CD4-positive, CD25-positive, alpha-beta regulatory T cell (primary cell): ENCODE data around the gene SEMA4C. TPM values are rescaled to one million over a fixed set of nuclear protein-coding genes. Genes with fewer than 3 reads are reported as not detected.

Experiments used
- ATAC-seq, 2 donors: fragments of 150-1000 bp; cut with Tn5 transposase; one replicate each; pipeline ENCODE4 v1.10.0; 2021; ENCODE audit warnings: low read depth in 2 of 2, moderate number of reproducible peaks in 2 of 2, moderate library complexity in 1 of 2
- DNase-seq, 3 donors: peaks; one replicate each; pipeline versions ENCODE4 v3.0.0 to v3.0.0-alpha.2; 2012 to 2022; ENCODE audit warnings: mixed read lengths in 1 of 3
- H3K27ac ChIP-seq: one replicate; pipeline ENCODE4 v1.7.0; 2013; ENCODE audit warnings: mild to moderate bottlenecking, low read length; ENCODE audit not compliant: insufficient read depth, poor library complexity, severe bottlenecking
- H3K27me3 ChIP-seq: one replicate; pipeline ENCODE4 v1.7.0; 2013; ENCODE audit warnings: low read length; ENCODE audit not compliant: control insufficient read depth, insufficient read depth
- H3K36me3 ChIP-seq: one replicate; pipeline ENCODE4 v1.7.0; 2013; ENCODE audit warnings: mild to moderate bottlenecking, low read length, moderate library complexity; ENCODE audit not compliant: control insufficient read depth, insufficient read depth
- H3K4me1 ChIP-seq: 2 replicates; pipeline ENCODE4 v1.7.0; 2013; ENCODE audit warnings: mild to moderate bottlenecking, low read length; ENCODE audit not compliant: insufficient read depth, control insufficient read depth, poor library complexity, severe bottlenecking
- H3K4me3 ChIP-seq: one replicate; pipeline ENCODE4 v1.7.0; 2013; ENCODE audit warnings: low read depth, mild to moderate bottlenecking, low read length, moderate library complexity
- H3K9me3 ChIP-seq, 2 experiments: 1 replicate in 1 of 2; 2 replicates in 1 of 2; pipeline ENCODE4 v1.7.0; 2013; ENCODE audit warnings: low read length in 2 of 2, mild to moderate bottlenecking in 1 of 2, moderate library complexity in 1 of 2; ENCODE audit not compliant: control insufficient read depth in 2 of 2
- H3K27ac Mint-ChIP-seq, 3 donors: one replicate each; pipeline ENCODE4 v1.8.0; 2020 to 2022; ENCODE audit warnings: mild to moderate bottlenecking in 3 of 3, mixed read lengths in 3 of 3, moderate library complexity in 2 of 3
- H3K27me3 Mint-ChIP-seq: one replicate; pipeline ENCODE4 v1.8.0; 2022; ENCODE audit warnings: mild to moderate bottlenecking, mixed read lengths
- H3K36me3 Mint-ChIP-seq: one replicate; pipeline ENCODE4 v1.8.0; 2020; ENCODE audit warnings: mixed read lengths
- H3K4me1 Mint-ChIP-seq, 4 donors: one replicate each; pipeline ENCODE4 v1.8.0; 2020 to 2022; ENCODE audit warnings: mixed read lengths in 4 of 4, mild to moderate bottlenecking in 1 of 4
- H3K4me3 Mint-ChIP-seq, 4 donors: one replicate each; pipeline ENCODE4 v1.8.0; 2020 to 2022; ENCODE audit warnings: mild to moderate bottlenecking in 4 of 4, mixed read lengths in 4 of 4, moderate library complexity in 3 of 4
- H3K9me3 Mint-ChIP-seq, 7 donors: one replicate each; pipeline ENCODE4 v1.8.0; 2020 to 2022; ENCODE audit warnings: mixed read lengths in 7 of 7, mild to moderate bottlenecking in 3 of 7, moderate library complexity in 2 of 7
- polyA plus RNA-seq, 4 donors: library from polyadenylated mRNA; unstranded; fragments of 300-500 nt; fragmentation: Illumina TruSeq; gene quantifications; one replicate each; pipeline ENCODE4 v1.2.3, GENCODE V29; 2021
- total RNA-seq: library from RNA; stranded (reverse); gene quantifications from one replicate; pipeline ENCODE4 v1.2.3, GENCODE V29; 2022

The SEMA4C gene
- total and polyA plus RNA-seq, 5 donors from 2014 or later = 1.3 to 23.3 (median 2.7) TPM

DNA sequence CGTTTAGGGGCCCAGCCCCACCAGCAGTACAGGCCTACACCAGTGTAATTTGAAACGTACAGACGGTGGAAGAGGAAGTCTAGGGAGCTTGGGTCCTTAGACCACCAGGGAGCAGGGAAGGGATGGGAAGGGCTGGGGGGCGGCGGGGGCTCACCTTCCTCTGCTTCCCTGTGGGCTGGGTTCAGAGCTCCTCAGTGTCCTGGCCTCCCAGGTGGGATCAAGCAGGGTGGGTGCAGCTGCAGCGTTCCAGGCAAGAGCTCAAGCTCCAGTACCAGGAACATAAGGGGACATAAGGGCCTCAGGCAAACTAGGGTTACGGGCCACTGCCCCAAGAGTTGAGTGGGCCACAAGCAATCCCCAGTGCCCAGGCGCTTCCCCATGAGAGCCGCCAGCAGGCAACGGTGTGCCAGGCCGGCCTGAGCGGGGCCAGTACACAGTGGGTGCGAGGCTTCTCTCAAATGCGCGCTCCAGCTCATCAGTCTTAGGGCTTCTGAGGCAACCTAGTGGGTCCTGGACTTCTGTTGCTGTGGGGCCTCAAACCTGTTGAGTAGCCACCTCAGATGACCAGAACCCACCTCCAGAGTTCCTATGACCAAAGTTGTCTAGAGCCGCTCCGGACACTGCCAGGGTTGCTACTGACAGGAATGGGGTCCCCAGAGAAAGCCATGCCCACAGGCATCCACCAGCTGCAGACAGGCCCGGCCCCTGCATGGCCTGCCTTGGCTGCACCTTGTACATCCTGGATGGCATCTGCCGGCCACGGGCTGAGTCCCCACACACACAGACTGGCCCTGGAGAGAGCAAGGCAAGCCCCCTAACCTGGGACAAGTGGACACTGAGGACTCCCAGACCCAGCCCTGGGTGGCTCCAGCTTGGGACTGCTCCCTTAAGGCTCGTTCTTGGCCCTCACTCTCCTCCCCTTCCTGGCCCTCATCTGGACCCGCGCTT, 31.3 kb downstream of the SEMA4C start:
- Mint-ChIP-seq H3K27ac (peak overlapping the region; percentile 68 to 92 (median 82)), H3K4me1 (peaks cover 0 to 19% (median 6%) of the 10 kb centered on the region in 4 donors), H3K9me3 (no peaks in the 10 kb centered on the region), H3K4me3 (peak overlapping the region; percentile 66 to 82 (median 77)), H3K27me3 (no peaks in the 10 kb centered on the region), H3K36me3 (peaks cover under 1% of the 10 kb centered on the region)
- H3K27ac ChIP-seq = peak overlapping the region; percentile 41
- ATAC-seq (no peak), DNase-seq (no peak)
- no peaks in the 10 kb centered on the region for H3K27me3 ChIP-seq
- H3K9me3 ChIP-seq = no peaks in the 10 kb centered on the region
- H3K4me1 ChIP-seq = peaks cover 19% of the 10 kb centered on the region
- no peak overlapping the region for H3K4me3 ChIP-seq
- peaks cover 2% of the 10 kb centered on the region for H3K36me3 ChIP-seq

- Histone ChIP-seq H3K27ac (no peak overlapping the region), H3K9me3 (no peaks in the 10 kb centered on the region), H3K4me1 (peaks cover 19% of the 10 kb centered on the region), H3K36me3 (peaks cover 12% of the 10 kb centered on the region), H3K27me3 (no peaks in the 10 kb centered on the region), H3K4me3 (no peak overlapping the region)
- Mint-ChIP-seq H3K27ac (no peak overlapping the region), H3K27me3 (no peaks in the 10 kb centered on the region), H3K4me3 (no peak overlapping the region), H3K4me1 (peaks cover 0 to 17% (median 4%) of the 10 kb centered on the region in 4 donors), H3K9me3 (no peaks in the 10 kb centered on the region), H3K36me3 (peaks cover 9% of the 10 kb centered on the region)
- no peak for ATAC-seq
- DNase-seq = no peak
These were observed 32.3 kb downstream of the SEMA4C start for GRCh38 chr2:96837575-96837974.

DNA sequence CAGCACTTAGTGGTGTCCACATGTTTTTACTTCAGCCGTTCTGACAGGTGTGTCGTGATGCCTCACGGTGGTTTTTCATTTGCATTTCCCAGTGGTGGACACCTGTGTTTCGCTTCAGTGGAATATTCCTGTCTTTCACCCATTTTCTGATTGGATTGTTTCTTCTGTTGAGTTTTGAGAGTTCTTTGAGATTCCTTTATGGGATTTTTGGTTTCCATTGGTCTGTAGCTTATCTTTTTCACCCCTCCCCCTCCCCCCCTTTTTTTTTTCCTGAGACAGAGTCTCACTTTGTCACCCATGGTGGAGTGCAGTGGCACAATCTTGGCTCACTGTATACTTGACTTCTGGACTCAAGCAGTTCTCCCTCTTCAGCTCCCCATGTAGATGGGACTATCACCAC, 34.0 kb downstream of the SEMA4C start:
- Histone ChIP-seq H3K27ac (no peak overlapping the region), H3K9me3 (no peaks in the 10 kb centered on the region), H3K36me3 (peaks cover 29% of the 10 kb centered on the region), H3K4me3 (no peak overlapping the region), H3K4me1 (peaks cover 19% of the 10 kb centered on the region), H3K27me3 (no peaks in the 10 kb centered on the region)
- Mint-ChIP-seq H3K4me3 (no peak overlapping the region), H3K27ac (no peak overlapping the region), H3K9me3 (no peaks in the 10 kb centered on the region), H3K36me3 (peaks cover 18% of the 10 kb centered on the region), H3K4me1 (peaks cover 0 to 13% (median 3%) of the 10 kb centered on the region in 4 donors), H3K27me3 (no peaks in the 10 kb centered on the region)
- DNase-seq = no peak
- no peak for ATAC-seq

- H3K4me3 ChIP-seq = no peak overlapping the region
- Mint-ChIP-seq H3K36me3 (peaks cover 41% of the 10 kb centered on the region), H3K27me3 (no peaks in the 10 kb centered on the region), H3K4me1 (peaks cover 0 to 7% (median 3%) of the 10 kb centered on the region in 4 donors), H3K9me3 (no peaks in the 10 kb centered on the region), H3K4me3 (no peak overlapping the region), H3K27ac (peak overlapping the region in 1 of 3 donors; percentile 77)
- H3K27me3 ChIP-seq = no peaks in the 10 kb centered on the region
- DNase-seq (no peak), ATAC-seq (no peak)
- H3K27ac ChIP-seq = no peak overlapping the region
- no peaks in the 10 kb centered on the region for H3K9me3 ChIP-seq
- H3K36me3 ChIP-seq = peaks cover 55% of the 10 kb centered on the region
- H3K4me1 ChIP-seq = no peaks in the 10 kb centered on the region
These were observed 36.9 kb downstream of the SEMA4C start for GRCh38 chr2:96832754-96833507.

DNA sequence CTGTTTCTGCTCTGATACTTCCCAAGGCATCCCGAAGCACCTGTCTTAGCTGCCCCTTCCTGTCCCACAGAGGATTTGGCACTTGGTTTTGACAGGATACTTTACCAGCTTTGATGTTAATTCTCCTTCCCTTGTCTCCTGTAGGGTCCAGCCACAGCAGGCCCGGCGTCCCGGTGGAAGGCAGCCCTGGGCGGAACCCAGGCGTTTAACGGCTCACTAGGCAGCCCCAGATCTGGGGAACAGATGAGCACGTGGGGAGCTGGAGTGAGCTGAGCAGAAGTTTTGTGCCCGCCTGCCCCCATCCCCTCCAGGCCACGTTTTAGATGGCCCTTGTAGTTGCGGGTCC, 37.5 kb downstream of the SEMA4C start:
- Histone ChIP-seq H3K9me3 (no peaks in the 10 kb centered on the region), H3K27me3 (no peaks in the 10 kb centered on the region), H3K4me1 (no peaks in the 10 kb centered on the region), H3K27ac (no peak overlapping the region), H3K36me3 (peaks cover 60% of the 10 kb centered on the region), H3K4me3 (no peak overlapping the region)
- peaks cover 43% of the 10 kb centered on the region for H3K36me3 Mint-ChIP-seq
- H3K4me3 Mint-ChIP-seq = no peak overlapping the region
- H3K27me3 Mint-ChIP-seq = no peaks in the 10 kb centered on the region
- ATAC-seq (no peak), DNase-seq (no peak)
- H3K9me3 Mint-ChIP-seq = no peaks in the 10 kb centered on the region
- no peak overlapping the region for H3K27ac Mint-ChIP-seq
- H3K4me1 Mint-ChIP-seq = peaks cover 0 to 7% (median 3%) of the 10 kb centered on the region in 4 donors

- no peak overlapping the region for H3K4me3 Mint-ChIP-seq
These were observed 38.2 kb downstream of the SEMA4C start for GRCh38 chr2:96831679-96832078.

GRCh38 chr2:96830044-96830562, 39.8 kb downstream of the SEMA4C start:
- Histone ChIP-seq H3K27me3 (no peaks in the 10 kb centered on the region), H3K4me3 (no peak overlapping the region), H3K27ac (no peak overlapping the region), H3K4me1 (no peaks in the 10 kb centered on the region), H3K36me3 (peaks cover 81% of the 10 kb centered on the region), H3K9me3 (no peaks in the 10 kb centered on the region)
- ATAC-seq = no peak
- no peaks in the 10 kb centered on the region for H3K27me3 Mint-ChIP-seq
- H3K36me3 Mint-ChIP-seq = peaks cover 46% of the 10 kb centered on the region
- no peak for DNase-seq
- no peak overlapping the region for H3K4me3 Mint-ChIP-seq
- H3K9me3 Mint-ChIP-seq = no peaks in the 10 kb centered on the region
- peak overlapping the region in 1 of 3 donors; percentile 72 for H3K27ac Mint-ChIP-seq
- peaks cover 0 to 7% (median 3%) of the 10 kb centered on the region in 4 donors for H3K4me1 Mint-ChIP-seq

More at GRCh38 chr2:96831679-96832078, 38.2 kb downstream of the SEMA4C start:
- Mint-ChIP-seq H3K27me3 (no peaks in the 10 kb centered on the region), H3K9me3 (no peaks in the 10 kb centered on the region), H3K27ac (peak overlapping the region in 1 of 3 donors; percentile 55), H3K4me1 (peaks cover 0 to 7% (median 3%) of the 10 kb centered on the region in 4 donors), H3K36me3 (peaks cover 43% of the 10 kb centered on the region)
- no peak for ATAC-seq
- no peaks in the 10 kb centered on the region for H3K9me3 ChIP-seq
- DNase-seq = no peak
- no peaks in the 10 kb centered on the region for H3K4me1 ChIP-seq
- H3K36me3 ChIP-seq = peaks cover 66% of the 10 kb centered on the region
- H3K27ac ChIP-seq = no peak overlapping the region
- H3K4me3 ChIP-seq = no peak overlapping the region
- no peaks in the 10 kb centered on the region for H3K27me3 ChIP-seq
